Measurements from ENCODE around the gene UCKL1.
"Not testable (repeated sequence)": the region's sequence is repeated elsewhere in the genome, so short reads cannot be mapped to it uniquely, and the experiment has no call there.

UCKL1 gene

GRCh38 chr20:63955827-63956663 lies at the start of gene UCKL1:
Gene UCKL1, minus strand, starts transcription at chr20:63956416. Its CDS starts 44 bp downstream, at chr20:63956372.
- DNase-seq, result no peak

- DNase-seq, result no peak
These were observed 49.2 kb upstream of the UCKL1 start for GRCh38 chr20:64005394-64005793.

- DNase-seq, result no peak
These were observed 47.9 kb upstream of the UCKL1 start for GRCh38 chr20:64003960-64004725.

GRCh38 chr20:64001607-64002011 lies 45.4 kb upstream of the UCKL1 start:
- no peak for DNase-seq

- DNase-seq, result no peak
These were observed 44.7 kb upstream of the UCKL1 start for GRCh38 chr20:64000906-64001305.

GRCh38 chr20:63982937-63983336 lies 26.7 kb upstream of the UCKL1 start:
- DNase-seq, result no peak

- peak; percentile 69 for DNase-seq
These were observed 24.9 kb upstream of the UCKL1 start, which contains the start of gene PRPF6 for GRCh38 chr20:63980806-63981728. Gene PRPF6, plus strand, starts transcription at chr20:63981132. Its CDS starts 114 bp downstream, at chr20:63981246.

- DNase-seq, result no peak
These were observed 24.1 kb upstream of the UCKL1 start for GRCh38 chr20:63980317-63980805.

GRCh38 chr20:63979557-63980316 lies 23.5 kb upstream of the UCKL1 start, which contains the start of gene SAMD10:
Gene SAMD10, minus strand, starts transcription at chr20:63979642. Its CDS starts 175 bp downstream, at chr20:63979467.
- no peak for DNase-seq

GRCh38 chr20:63979229-63979556 lies 23.0 kb upstream of the UCKL1 start:
- DNase-seq, result no peak

GRCh38 chr20:63978319-63979228 lies 22.4 kb upstream of the UCKL1 start:
- no peak for DNase-seq

- no peak for DNase-seq
These were observed 21.6 kb upstream of the UCKL1 start for GRCh38 chr20:63977739-63978276.

- no peak for DNase-seq
These were observed 20.9 kb upstream of the UCKL1 start for GRCh38 chr20:63976980-63977738.

- not testable (repeated sequence) for DNase-seq
These were observed 20.3 kb upstream of the UCKL1 start for GRCh38 chr20:63976511-63976910.

- peak; percentile 97 for DNase-seq
These were observed 18.4 kb upstream of the UCKL1 start for GRCh38 chr20:63974402-63975200.

- peak; percentile 12 for DNase-seq
These were observed 17.6 kb upstream of the UCKL1 start for GRCh38 chr20:63973636-63974401.

- DNase-seq, result no peak
These were observed 16.9 kb upstream of the UCKL1 start for GRCh38 chr20:63973160-63973479.

Data from NCI-H2081 treated with DMSO at 0.1 percent for 48 hours (cell line).